Natural killer cell treated with Interleukin-12 subunit alpha and Interleukin-12 subunit beta and Interleukin-15 and Interleukin-18, amount 100 ng/mL, for 72 hours (primary cell): ENCODE data around the gene EIF4G1. TPM values are rescaled to one million over a fixed set of nuclear protein-coding genes. Genes with fewer than 3 reads are reported as not detected.
"Not testable (repeated sequence)": the region's sequence is repeated elsewhere in the genome, so short reads cannot be mapped to it uniquely, and the experiment has no call there.

Experiments
- ATAC-seq, 2 donors: fragments of 150-1000 bp; cut with Tn5 transposase in 1 of 2; sonication (Bioruptor Pico), chemical (Tn5 transposase) in 1 of 2; 2 replicates each; pipeline ENCODE4 v1.10.0; 2021
- DNase-seq: peaks from one replicate; pipeline ENCODE4 v3.0.0; 2022; ENCODE audit warnings: low spot score
- H3K27ac Mint-ChIP-seq, 2 donors: 1 replicate in 1 of 2; 2 replicates in 1 of 2; pipeline ENCODE4 v1.8.0; 2022; ENCODE audit warnings: mixed read lengths in 2 of 2, mild to moderate bottlenecking in 1 of 2, moderate library complexity in 1 of 2
- H3K27me3 Mint-ChIP-seq, 2 donors: 1 replicate in 1 of 2; 2 replicates in 1 of 2; pipeline ENCODE4 v1.8.0; 2022; ENCODE audit warnings: mixed read lengths in 2 of 2
- H3K36me3 Mint-ChIP-seq: one replicate; pipeline ENCODE4 v1.8.0; 2022; ENCODE audit warnings: mixed read lengths
- H3K4me1 Mint-ChIP-seq, 2 donors: 1 replicate in 1 of 2; 2 replicates in 1 of 2; pipeline ENCODE4 v1.8.0; 2022; ENCODE audit warnings: low read depth in 2 of 2, mixed read lengths in 2 of 2, mild to moderate bottlenecking in 1 of 2
- H3K4me3 Mint-ChIP-seq: one replicate; pipeline ENCODE4 v1.8.0; 2022; ENCODE audit warnings: mixed read lengths
- H3K9me3 Mint-ChIP-seq: 2 replicates; pipeline ENCODE4 v1.8.0; 2022; ENCODE audit warnings: mixed read lengths
- total RNA-seq, 2 donors: library from RNA; stranded (reverse); gene quantifications; one replicate each; pipeline ENCODE4 v1.2.3, GENCODE V29; 2022

Gene EIF4G1
- total RNA-seq, 2 donors from 2014 or later = 535 to 855 TPM

GRCh38 chr3:184333700-184334099 lies 19.3 kb downstream of the EIF4G1 start:
- Mint-ChIP-seq H3K4me3 (peak overlapping the region; percentile 14), H3K9me3 (no peaks in the 10 kb centered on the region), H3K27me3 (no peaks in the 10 kb centered on the region), H3K4me1 (peaks cover 57 to 58% of the 10 kb centered on the region in 2 donors), H3K36me3 (peaks cover 38% of the 10 kb centered on the region), H3K27ac (peak overlapping the region; percentile 62 to 70)
- DNase-seq (no peak), ATAC-seq (no peak)

- H3K27ac Mint-ChIP-seq = peak overlapping the region; percentile 62 to 70
- no peak for DNase-seq
- no peaks in the 10 kb centered on the region for H3K9me3 Mint-ChIP-seq
- H3K36me3 Mint-ChIP-seq = peaks cover 29% of the 10 kb centered on the region
- H3K4me1 Mint-ChIP-seq = peaks cover 55% of the 10 kb centered on the region in 2 donors
- no peaks in the 10 kb centered on the region for H3K27me3 Mint-ChIP-seq
- ATAC-seq = peak in 1 of 2 donors; percentile 57
- peak overlapping the region; percentile 40 for H3K4me3 Mint-ChIP-seq
Observed at GRCh38 chr3:184334470-184335158, 20.2 kb downstream of the EIF4G1 start.

DNA sequence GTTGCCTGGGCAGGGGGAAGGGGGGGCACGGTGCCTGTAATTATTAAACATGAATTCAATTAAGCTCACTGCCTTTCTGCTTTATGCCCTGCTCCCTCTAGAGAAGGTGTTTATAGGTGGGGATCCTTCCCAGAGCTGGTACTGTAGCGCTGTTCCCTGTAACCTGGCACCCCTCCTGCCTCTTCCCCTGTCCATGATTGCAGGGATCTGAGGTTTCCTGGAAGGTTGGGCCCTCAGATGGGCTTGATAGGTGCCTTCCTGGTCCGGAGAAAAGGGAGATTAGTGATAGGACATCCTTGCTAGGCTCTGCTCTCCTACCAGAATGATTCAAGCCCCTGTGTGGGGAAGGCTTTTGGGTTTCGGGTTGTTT lies 20.9 kb downstream of the EIF4G1 start:
- Mint-ChIP-seq H3K9me3 (no peaks in the 10 kb centered on the region), H3K27ac (peak overlapping the region; percentile 62 to 70), H3K4me3 (peak overlapping the region; percentile 86), H3K36me3 (peaks cover 26% of the 10 kb centered on the region), H3K4me1 (peaks cover 53 to 54% of the 10 kb centered on the region in 2 donors), H3K27me3 (no peaks in the 10 kb centered on the region)
- DNase-seq (no peak), ATAC-seq (no peak)

DNA sequence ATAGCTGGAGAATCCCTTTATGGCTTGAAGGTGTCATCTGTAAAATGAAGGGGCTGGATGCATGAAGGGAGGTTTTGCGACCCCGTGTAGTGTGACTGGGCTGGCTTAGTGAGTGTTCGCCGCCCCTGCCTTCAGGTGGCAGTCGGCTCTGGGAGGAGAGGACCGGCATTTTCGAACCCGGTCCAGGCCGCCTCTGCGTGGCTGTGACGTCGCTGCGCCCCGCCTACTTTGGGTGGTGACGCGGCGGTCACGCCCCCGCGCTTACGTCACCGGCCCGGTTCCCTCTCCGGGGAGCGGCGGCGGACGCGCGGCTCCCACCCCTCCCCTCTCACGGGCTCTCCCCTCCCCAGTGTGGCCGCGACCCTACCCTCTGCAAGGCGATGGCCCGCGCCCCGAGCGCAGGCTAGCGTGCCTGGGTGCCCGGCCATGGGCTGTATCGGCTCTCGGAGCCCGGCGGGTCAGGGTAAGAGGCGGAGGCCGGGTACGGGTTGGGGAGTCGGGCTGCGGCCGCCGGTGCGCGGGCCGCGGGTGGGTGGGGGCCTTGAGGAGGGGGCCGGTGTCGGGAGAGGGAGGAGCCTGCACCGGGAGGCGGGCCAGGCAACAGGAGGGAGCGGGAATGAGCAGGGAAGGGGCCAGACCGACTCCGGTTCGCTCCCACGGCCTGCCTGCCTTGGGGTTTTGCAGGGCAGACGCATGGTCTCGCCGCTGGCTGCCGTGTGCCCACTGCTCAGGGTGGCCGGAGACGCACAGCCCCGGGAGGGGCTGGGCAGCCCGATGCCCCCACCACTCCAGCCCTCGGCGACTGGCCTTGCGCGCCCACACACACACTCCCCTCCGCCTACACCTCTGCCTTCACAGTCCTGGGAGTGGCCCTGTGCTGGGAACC lies 21.5 kb downstream of the EIF4G1 start:
- Mint-ChIP-seq H3K36me3 (peaks cover 25% of the 10 kb centered on the region), H3K4me3 (peak overlapping the region; percentile 86), H3K27me3 (no peaks in the 10 kb centered on the region), H3K27ac (peak overlapping the region; percentile 68 to 70), H3K9me3 (no peaks in the 10 kb centered on the region), H3K4me1 (peaks cover 57 to 58% of the 10 kb centered on the region in 2 donors)
- ATAC-seq (peak; percentile 84 to 89), DNase-seq (peak; percentile 86)

- peak overlapping the region in 1 of 2 donors; percentile 68 for H3K27ac Mint-ChIP-seq
- ATAC-seq = no peak
- H3K4me1 Mint-ChIP-seq = peaks cover 56 to 60% of the 10 kb centered on the region in 2 donors
- H3K27me3 Mint-ChIP-seq = no peaks in the 10 kb centered on the region
- peaks cover 21% of the 10 kb centered on the region for H3K36me3 Mint-ChIP-seq
- DNase-seq = no peak
- H3K9me3 Mint-ChIP-seq = no peaks in the 10 kb centered on the region
- peak overlapping the region; percentile 86 for H3K4me3 Mint-ChIP-seq
Observed at GRCh38 chr3:184336547-184337398, 22.4 kb downstream of the EIF4G1 start.

DNA sequence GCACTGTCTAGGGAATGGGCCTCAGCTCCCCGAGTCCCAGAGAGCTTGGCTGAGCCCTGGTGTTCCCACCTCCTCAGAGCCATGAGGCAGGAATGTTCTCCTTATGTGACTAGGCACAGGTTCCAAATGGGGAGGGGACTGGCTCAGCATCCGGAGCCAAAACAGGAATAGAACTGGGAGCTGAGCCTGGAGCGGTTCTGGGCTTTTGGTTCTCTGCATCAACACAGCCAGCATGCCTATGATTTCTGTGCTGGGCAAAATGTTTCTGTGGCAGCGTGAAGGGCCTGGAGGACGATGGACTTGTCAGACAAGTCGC lies 23.0 kb downstream of the EIF4G1 start, which contains the start of gene FAM131A:
Gene FAM131A, plus strand, starts transcription at position 202 of the 316 bp plus-strand sequence. Its CDS starts 31 bp downstream, at position 233.
- H3K27ac Mint-ChIP-seq = peak within 1 kb of the TSS in 1 of 2 donors; percentile 68
- peaks cover 18% of the 10 kb centered on the region for H3K36me3 Mint-ChIP-seq
- H3K4me3 Mint-ChIP-seq = peak within 1 kb of the TSS; percentile 86
- ATAC-seq (no peak), DNase-seq (no peak)
- no peaks in the 10 kb centered on the region for H3K9me3 Mint-ChIP-seq
- H3K27me3 Mint-ChIP-seq = no peaks in the 10 kb centered on the region
- peaks cover 52 to 57% of the 10 kb centered on the region in 2 donors for H3K4me1 Mint-ChIP-seq

DNA sequence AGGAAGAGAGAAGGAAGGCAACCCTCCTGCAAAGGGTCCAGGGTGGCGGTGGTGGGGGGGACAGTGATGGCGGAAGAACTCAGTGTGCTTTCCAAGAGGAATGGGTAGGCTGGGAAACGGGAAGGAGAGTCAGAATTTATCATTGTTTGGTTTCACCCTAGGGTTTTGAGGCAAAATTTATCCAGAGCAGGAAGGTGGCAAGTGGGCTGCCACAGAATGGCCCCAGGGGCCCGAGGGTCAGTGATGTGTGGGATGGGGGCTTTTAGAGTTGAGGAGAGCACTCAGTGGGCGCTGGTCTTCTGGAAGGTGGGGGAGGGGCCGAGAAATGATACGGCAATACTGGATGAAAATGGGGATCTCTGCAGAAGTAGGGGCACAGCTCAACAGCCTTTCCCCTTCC lies 23.6 kb downstream of the EIF4G1 start:
- no peaks in the 10 kb centered on the region for H3K27me3 Mint-ChIP-seq
- H3K36me3 Mint-ChIP-seq = peaks cover 12% of the 10 kb centered on the region
- no peak overlapping the region for H3K27ac Mint-ChIP-seq
- ATAC-seq (no peak), DNase-seq (no peak)
- H3K9me3 Mint-ChIP-seq = no peaks in the 10 kb centered on the region
- peaks cover 46 to 50% of the 10 kb centered on the region in 2 donors for H3K4me1 Mint-ChIP-seq
- no peak overlapping the region for H3K4me3 Mint-ChIP-seq

GRCh38 chr3:184338511-184338945 lies 24.1 kb downstream of the EIF4G1 start:
- Mint-ChIP-seq H3K27ac (no peak overlapping the region), H3K4me1 (peaks cover 41 to 45% of the 10 kb centered on the region in 2 donors), H3K36me3 (peaks cover 6% of the 10 kb centered on the region), H3K9me3 (no peaks in the 10 kb centered on the region), H3K4me3 (no peak overlapping the region), H3K27me3 (no peaks in the 10 kb centered on the region)
- no peak for DNase-seq
- no peak for ATAC-seq

DNA sequence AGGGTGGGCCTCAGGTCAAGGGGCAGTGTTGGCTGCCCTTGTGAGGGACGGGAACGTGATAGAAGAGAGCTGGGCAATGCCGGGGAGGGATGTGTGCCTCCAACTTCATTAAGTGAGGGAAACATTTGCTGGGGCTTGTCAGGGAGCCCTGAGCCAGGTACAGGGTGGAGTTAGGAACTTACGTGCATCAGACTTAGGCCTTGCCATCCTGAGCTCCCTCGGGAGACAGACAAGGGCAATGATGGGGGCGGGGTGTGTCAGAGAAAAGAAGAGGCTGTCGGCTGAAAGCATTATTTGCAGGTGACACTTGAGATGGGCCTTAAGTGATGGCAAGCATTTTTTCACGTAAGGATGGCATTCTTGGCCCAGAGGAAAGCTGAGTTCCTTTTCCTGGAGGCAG lies 24.6 kb downstream of the EIF4G1 start:
- no peak for ATAC-seq
- no peak overlapping the region for H3K4me3 Mint-ChIP-seq
- H3K36me3 Mint-ChIP-seq = peaks cover 2% of the 10 kb centered on the region
- no peaks in the 10 kb centered on the region for H3K27me3 Mint-ChIP-seq
- peaks cover 36 to 40% of the 10 kb centered on the region in 2 donors for H3K4me1 Mint-ChIP-seq
- no peak for DNase-seq
- H3K9me3 Mint-ChIP-seq = no peaks in the 10 kb centered on the region
- no peak overlapping the region for H3K27ac Mint-ChIP-seq

- DNase-seq, H3K27ac Mint-ChIP-seq, H3K4me3 Mint-ChIP-seq, ATAC-seq, H3K9me3 Mint-ChIP-seq, H3K36me3 Mint-ChIP-seq, H3K27me3 Mint-ChIP-seq: not testable (repeated sequence)
- H3K4me1 Mint-ChIP-seq = peaks cover 32 to 34% of the 10 kb centered on the region in 2 donors
Observed at GRCh38 chr3:184339451-184340135, 25.2 kb downstream of the EIF4G1 start.

- no peaks in the 10 kb centered on the region for H3K36me3 Mint-ChIP-seq
- DNase-seq = no peak
- no peak overlapping the region for H3K27ac Mint-ChIP-seq
- H3K4me3 Mint-ChIP-seq = no peak overlapping the region
- H3K9me3 Mint-ChIP-seq = no peaks in the 10 kb centered on the region
- peaks cover 19 to 20% of the 10 kb centered on the region in 2 donors for H3K4me1 Mint-ChIP-seq
- no peaks in the 10 kb centered on the region for H3K27me3 Mint-ChIP-seq
- no peak for ATAC-seq
Observed at GRCh38 chr3:184341925-184342324, 27.5 kb downstream of the EIF4G1 start.

- no peak overlapping the region for H3K27ac Mint-ChIP-seq
- ATAC-seq (no peak), DNase-seq (no peak)
- no peaks in the 10 kb centered on the region for H3K27me3 Mint-ChIP-seq
- H3K4me3 Mint-ChIP-seq = no peak overlapping the region
- no peaks in the 10 kb centered on the region for H3K36me3 Mint-ChIP-seq
- H3K4me1 Mint-ChIP-seq = peaks cover 7 to 12% of the 10 kb centered on the region in 2 donors
- no peaks in the 10 kb centered on the region for H3K9me3 Mint-ChIP-seq
Observed at GRCh38 chr3:184343200-184343876, 28.9 kb downstream of the EIF4G1 start.
